ENCODE results near the gene PRTG.

GRCh38 chr15:55714064-55714463 is 28.9 kb downstream of the PRTG start:
- no peak for TF ChIP-seq CTCF (IDR thresholded peaks at IDR 0.05)
- TF ChIP-seq POLR2A (IDR thresholded peaks at IDR 0.05): no peak
